Measurements from ENCODE around the gene AKAP6.

Gene AKAP6

GRCh38 chr14:32703183-32703621, 374.1 kb downstream of the AKAP6 start:
- TF ChIP-seq, protein P1, sequence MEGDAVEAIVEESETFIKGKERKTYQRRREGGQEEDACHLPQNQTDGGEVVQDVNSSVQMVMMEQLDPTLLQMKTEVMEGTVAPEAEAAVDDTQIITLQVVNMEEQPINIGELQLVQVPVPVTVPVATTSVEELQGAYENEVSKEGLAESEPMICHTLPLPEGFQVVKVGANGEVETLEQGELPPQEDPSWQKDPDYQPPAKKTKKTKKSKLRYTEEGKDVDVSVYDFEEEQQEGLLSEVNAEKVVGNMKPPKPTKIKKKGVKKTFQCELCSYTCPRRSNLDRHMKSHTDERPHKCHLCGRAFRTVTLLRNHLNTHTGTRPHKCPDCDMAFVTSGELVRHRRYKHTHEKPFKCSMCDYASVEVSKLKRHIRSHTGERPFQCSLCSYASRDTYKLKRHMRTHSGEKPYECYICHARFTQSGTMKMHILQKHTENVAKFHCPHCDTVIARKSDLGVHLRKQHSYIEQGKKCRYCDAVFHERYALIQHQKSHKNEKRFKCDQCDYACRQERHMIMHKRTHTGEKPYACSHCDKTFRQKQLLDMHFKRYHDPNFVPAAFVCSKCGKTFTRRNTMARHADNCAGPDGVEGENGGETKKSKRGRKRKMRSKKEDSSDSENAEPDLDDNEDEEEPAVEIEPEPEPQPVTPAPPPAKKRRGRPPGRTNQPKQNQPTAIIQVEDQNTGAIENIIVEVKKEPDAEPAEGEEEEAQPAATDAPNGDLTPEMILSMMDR (IDR thresholded peaks at IDR 0.05; ENCODE audit: control insufficient read depth, extremely low read depth, insufficient read depth), result no peak

GRCh38 chr14:32706721-32707519, 377.8 kb downstream of the AKAP6 start:
- TF ChIP-seq, protein P1 (IDR thresholded peaks at IDR 0.05; ENCODE audit: control insufficient read depth, extremely low read depth, insufficient read depth), result no peak
- DNase-seq (ENCODE audit: low read depth), result no peak
- no peak overlapping the region for H3K4me3 ChIP-seq (ENCODE audit: low read depth, low read length)

More at GRCh38 chr14:32703183-32703621, 374.1 kb downstream of the AKAP6 start:
- no peak for DNase-seq (ENCODE audit: low read depth)
- H3K4me3 ChIP-seq (ENCODE audit: low read depth, low read length), result no peak overlapping the region

GRCh38 chr14:32707742-32708500, 378.8 kb downstream of the AKAP6 start:
- DNase-seq (ENCODE audit: low read depth), result no peak
- TF ChIP-seq, protein P1 (IDR thresholded peaks at IDR 0.05; ENCODE audit: control insufficient read depth, extremely low read depth, insufficient read depth), result no peak
- no peak overlapping the region for H3K4me3 ChIP-seq (ENCODE audit: low read depth, low read length)

DNA sequence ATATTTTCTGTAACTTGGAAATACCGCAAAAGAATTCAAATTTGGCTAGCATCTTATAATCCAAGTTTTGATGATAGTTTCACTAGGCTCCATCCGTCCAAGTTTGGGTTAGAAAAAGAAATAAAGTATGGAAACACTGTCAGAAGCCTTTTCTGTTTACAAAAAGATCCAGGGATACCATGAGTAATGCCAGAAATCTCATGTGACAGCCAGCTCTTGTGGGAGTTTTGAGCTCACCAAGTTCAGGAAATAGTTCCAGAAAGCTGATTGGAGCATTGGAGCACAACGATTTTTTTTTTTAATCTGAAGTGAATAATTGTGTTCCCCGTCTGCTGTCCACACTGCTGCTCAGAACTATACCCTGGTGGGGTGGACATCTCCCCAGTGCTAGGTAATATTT, 379.9 kb downstream of the AKAP6 start:
- TF ChIP-seq, protein P1 (IDR thresholded peaks at IDR 0.05; ENCODE audit: control insufficient read depth, extremely low read depth, insufficient read depth), result no peak
- DNase-seq (ENCODE audit: low read depth), result no peak
- no peak overlapping the region for H3K4me3 ChIP-seq (ENCODE audit: low read depth, low read length)

- DNase-seq (ENCODE audit: low read depth), result no peak
- TF ChIP-seq, protein P1 (IDR thresholded peaks at IDR 0.05; ENCODE audit: control insufficient read depth, extremely low read depth, insufficient read depth), result no peak
- no peak overlapping the region for H3K4me3 ChIP-seq (ENCODE audit: low read depth, low read length)
Measured at GRCh38 chr14:32710231-32710671, 381.2 kb downstream of the AKAP6 start.

- H3K4me3 ChIP-seq (ENCODE audit: low read depth, low read length), result no peak overlapping the region
Measured at GRCh38 chr14:32710731-32711680, 381.9 kb downstream of the AKAP6 start.

More at GRCh38 chr14:32710731-32711680, 381.9 kb downstream of the AKAP6 start:
- DNase-seq (ENCODE audit: low read depth), result peak; percentile 18
- TF ChIP-seq, protein P1 (IDR thresholded peaks at IDR 0.05; ENCODE audit: control insufficient read depth, extremely low read depth, insufficient read depth), result peak; percentile 66
